Activated CD4-positive, alpha-beta T cell treated with anti-CD3 and anti-CD28 coated beads, Interleukin-2, amount 10 ng/mL, durations not matched to agents 7 days and 5 days (primary cell): ENCODE data around the gene JOSD2. TPM values are rescaled to one million over a fixed set of nuclear protein-coding genes. Genes with fewer than 3 reads are reported as not detected.

Source experiments
- CTCF ChIA-PET: fragments of 350-600 bp; sonication (Branson Sonifier 250); formaldehyde crosslinking; loops from one replicate; lab custom pipeline; 2021; ENCODE audit warnings: antibody characterized with exemption; lab: Charles Lee
- POLR2A ChIA-PET: fragments of 350-600 bp; sonication (Branson Sonifier 250); formaldehyde crosslinking; loops from one replicate; lab custom pipeline; 2021; ENCODE audit warnings: antibody characterized with exemption; lab: Charles Lee
- DNase-seq: peaks from one replicate; pipeline ENCODE4 v3.0.0-alpha.2; 2020
- H3K27ac Mint-ChIP-seq: one replicate; pipeline ENCODE4 v1.8.0; 2021; ENCODE audit warnings: mild to moderate bottlenecking, moderate library complexity, mixed read lengths
- H3K27me3 Mint-ChIP-seq: one replicate; pipeline ENCODE4 v1.8.0; 2021; ENCODE audit warnings: mixed read lengths
- H3K36me3 Mint-ChIP-seq: one replicate; pipeline ENCODE4 v1.8.0; 2021; ENCODE audit warnings: low read depth, mixed read lengths
- H3K4me1 Mint-ChIP-seq: one replicate; pipeline ENCODE4 v1.8.0; 2021; ENCODE audit warnings: mixed read lengths
- H3K4me3 Mint-ChIP-seq: one replicate; pipeline ENCODE4 v1.8.0; 2021; ENCODE audit warnings: mild to moderate bottlenecking, moderate library complexity, mixed read lengths
- H3K9me3 Mint-ChIP-seq: one replicate; pipeline ENCODE4 v1.8.0; 2021; ENCODE audit warnings: mixed read lengths
- total RNA-seq, 2 experiments: library from RNA; stranded (reverse); gene quantifications; one replicate each; pipeline ENCODE4 v1.2.3, GENCODE V29; 2021

Gene JOSD2
- total RNA-seq, 2 experiments from 2014 or later = 35.7 to 42.0 TPM

- ChIA-PET POLR2A (no interaction called here), CTCF (no interaction called here)
- Mint-ChIP-seq H3K4me3 (no peak overlapping the region), H3K27ac (no peak overlapping the region), H3K4me1 (peaks cover 13% of the 10 kb centered on the region), H3K9me3 (no peaks in the 10 kb centered on the region), H3K27me3 (peaks cover 5% of the 10 kb centered on the region), H3K36me3 (no peaks in the 10 kb centered on the region)
- DNase-seq = no peak
Observed at GRCh38 chr19:50493171-50493570, 17.8 kb downstream of the JOSD2 start.

GRCh38 chr19:50492303-50493052 is 18.5 kb downstream of the JOSD2 start:
- Mint-ChIP-seq H3K4me1 (peaks cover 13% of the 10 kb centered on the region), H3K27ac (no peak overlapping the region), H3K36me3 (no peaks in the 10 kb centered on the region), H3K27me3 (peaks cover 7% of the 10 kb centered on the region), H3K4me3 (no peak overlapping the region), H3K9me3 (no peaks in the 10 kb centered on the region)
- ChIA-PET POLR2A (no interaction called here), CTCF (no interaction called here)
- DNase-seq = no peak

GRCh38 chr19:50490991-50491472 is 20.0 kb downstream of the JOSD2 start:
- no peak overlapping the region for H3K27ac Mint-ChIP-seq
- ChIA-PET POLR2A (no interaction called here), CTCF (no interaction called here)
- DNase-seq = no peak
- H3K9me3 Mint-ChIP-seq = peaks cover 5% of the 10 kb centered on the region
- no peak overlapping the region for H3K4me3 Mint-ChIP-seq
- peaks cover 3% of the 10 kb centered on the region for H3K36me3 Mint-ChIP-seq
- peaks cover 7% of the 10 kb centered on the region for H3K27me3 Mint-ChIP-seq
- peaks cover 13% of the 10 kb centered on the region for H3K4me1 Mint-ChIP-seq

- Mint-ChIP-seq H3K9me3 (peaks cover 5% of the 10 kb centered on the region), H3K4me3 (no peak overlapping the region), H3K36me3 (peaks cover 9% of the 10 kb centered on the region), H3K4me1 (peaks cover 13% of the 10 kb centered on the region), H3K27me3 (peaks cover 7% of the 10 kb centered on the region), H3K27ac (no peak overlapping the region)
- CTCF ChIA-PET = no interaction called here
- POLR2A ChIA-PET = no interaction called here
- no peak for DNase-seq
Observed at GRCh38 chr19:50490411-50490811, 20.6 kb downstream of the JOSD2 start.

GRCh38 chr19:50489461-50490011 is 21.5 kb downstream of the JOSD2 start:
- peaks cover 12% of the 10 kb centered on the region for H3K36me3 Mint-ChIP-seq
- no peak for DNase-seq
- ChIA-PET CTCF (no interaction called here), POLR2A (no interaction called here)
- H3K4me3 Mint-ChIP-seq = no peak overlapping the region
- H3K27ac Mint-ChIP-seq = no peak overlapping the region
- peaks cover 7% of the 10 kb centered on the region for H3K27me3 Mint-ChIP-seq
- peaks cover 13% of the 10 kb centered on the region for H3K4me1 Mint-ChIP-seq
- peaks cover 5% of the 10 kb centered on the region for H3K9me3 Mint-ChIP-seq

- Mint-ChIP-seq H3K27ac (no peak overlapping the region), H3K36me3 (peaks cover 12% of the 10 kb centered on the region), H3K4me3 (no peak overlapping the region), H3K9me3 (peaks cover 5% of the 10 kb centered on the region), H3K4me1 (peaks cover 13% of the 10 kb centered on the region), H3K27me3 (peaks cover 7% of the 10 kb centered on the region)
- ChIA-PET CTCF (no interaction called here), POLR2A (no interaction called here)
- DNase-seq = no peak
Observed at GRCh38 chr19:50488389-50489194, 22.4 kb downstream of the JOSD2 start.

GRCh38 chr19:50486823-50487515 is 24.0 kb downstream of the JOSD2 start:
- ChIA-PET POLR2A (no interaction called here), CTCF (no interaction called here)
- H3K27me3 Mint-ChIP-seq = peaks cover 7% of the 10 kb centered on the region
- DNase-seq = peak; percentile 55
- peaks cover 18% of the 10 kb centered on the region for H3K36me3 Mint-ChIP-seq
- no peak overlapping the region for H3K4me3 Mint-ChIP-seq
- peaks cover 8% of the 10 kb centered on the region for H3K4me1 Mint-ChIP-seq
- H3K9me3 Mint-ChIP-seq = peaks cover 5% of the 10 kb centered on the region
- H3K27ac Mint-ChIP-seq = no peak overlapping the region

GRCh38 chr19:50485284-50485955 is 25.6 kb downstream of the JOSD2 start:
- Mint-ChIP-seq H3K4me3 (no peak overlapping the region), H3K27me3 (peaks cover 1% of the 10 kb centered on the region), H3K9me3 (peaks cover 5% of the 10 kb centered on the region), H3K36me3 (peaks cover 24% of the 10 kb centered on the region), H3K27ac (no peak overlapping the region), H3K4me1 (no peaks in the 10 kb centered on the region)
- no peak for DNase-seq
- POLR2A ChIA-PET = no interaction called here
- CTCF ChIA-PET = no interaction called here

GRCh38 chr19:50482916-50483315 is 28.1 kb downstream of the JOSD2 start:
- Mint-ChIP-seq H3K4me1 (peaks cover under 1% of the 10 kb centered on the region), H3K27ac (no peak overlapping the region), H3K27me3 (peaks cover 1% of the 10 kb centered on the region), H3K36me3 (peaks cover 34% of the 10 kb centered on the region), H3K4me3 (no peak overlapping the region), H3K9me3 (peaks cover 5% of the 10 kb centered on the region)
- ChIA-PET CTCF (interaction anchor here (1.5 to 1.6 kb wide), 2 partner anchors 9 to 14 kb away, joined by 3 to 6 read pairs; no protein-coding TSS in a partner anchor), POLR2A (no interaction called here)
- DNase-seq = no peak

GRCh38 chr19:50482271-50482855 is 28.6 kb downstream of the JOSD2 start:
- H3K27me3 Mint-ChIP-seq = no peaks in the 10 kb centered on the region
- POLR2A ChIA-PET = no interaction called here
- no peak overlapping the region for H3K27ac Mint-ChIP-seq
- DNase-seq = no peak
- H3K4me3 Mint-ChIP-seq = no peak overlapping the region
- H3K36me3 Mint-ChIP-seq = peaks cover 40% of the 10 kb centered on the region
- H3K4me1 Mint-ChIP-seq = peaks cover 6% of the 10 kb centered on the region
- H3K9me3 Mint-ChIP-seq = peaks cover 5% of the 10 kb centered on the region
- CTCF ChIA-PET = interaction anchor here (1.6 kb wide), 1 partner anchor 13 kb away, joined by 6 read pairs; no protein-coding TSS in a partner anchor

GRCh38 chr19:50481351-50482149 is 29.4 kb downstream of the JOSD2 start:
- DNase-seq = no peak
- CTCF ChIA-PET = no interaction called here
- H3K9me3 Mint-ChIP-seq = peaks cover 2% of the 10 kb centered on the region
- no peak overlapping the region for H3K27ac Mint-ChIP-seq
- POLR2A ChIA-PET = no interaction called here
- H3K36me3 Mint-ChIP-seq = peaks cover 39% of the 10 kb centered on the region
- no peak overlapping the region for H3K4me3 Mint-ChIP-seq
- peaks cover 13% of the 10 kb centered on the region for H3K4me1 Mint-ChIP-seq
- H3K27me3 Mint-ChIP-seq = no peaks in the 10 kb centered on the region
